Effector memory CD8-positive, alpha-beta T cell (primary cell): ENCODE data around the gene DPPA5.
"Not testable (repeated sequence)": the region's sequence is repeated elsewhere in the genome, so short reads cannot be mapped to it uniquely, and the experiment has no call there.

Source experiments
- ATAC-seq: fragments of 150-1000 bp; cut with Tn5 transposase; replicated peaks from 2 replicates; pipeline ENCODE4 v1.10.0; 2021; ENCODE audit warnings: mild to moderate bottlenecking, moderate library complexity
- DNase-seq, 3 experiments: peaks; one replicate each; pipeline ENCODE4 v3.0.0; 2021
- H3K27ac Mint-ChIP-seq, 2 donors: one replicate each; pipeline ENCODE4 v1.8.0; 2022; ENCODE audit warnings: mild to moderate bottlenecking in 2 of 2, mixed read lengths in 2 of 2, moderate library complexity in 2 of 2
- H3K27me3 Mint-ChIP-seq, 2 donors: one replicate each; pipeline ENCODE4 v1.8.0; 2022; ENCODE audit warnings: mixed read lengths in 2 of 2
- H3K36me3 Mint-ChIP-seq: one replicate; pipeline ENCODE4 v1.8.0; 2022; ENCODE audit warnings: mild to moderate bottlenecking, moderate library complexity, mixed read lengths; ENCODE audit not compliant: insufficient read depth
- H3K4me1 Mint-ChIP-seq, 2 donors: one replicate each; pipeline ENCODE4 v1.8.0; 2022; ENCODE audit warnings: low read depth in 2 of 2, mixed read lengths in 2 of 2
- H3K4me3 Mint-ChIP-seq, 2 donors: one replicate each; pipeline ENCODE4 v1.8.0; 2022; ENCODE audit warnings: mild to moderate bottlenecking in 2 of 2, mixed read lengths in 2 of 2, moderate library complexity in 2 of 2
- H3K9me3 Mint-ChIP-seq, 2 donors: one replicate each; pipeline ENCODE4 v1.8.0; 2022; ENCODE audit warnings: mixed read lengths in 2 of 2

The DPPA5 gene

GRCh38 chr6:73348550-73349204, 5.4 kb downstream of the DPPA5 start:
- Mint-ChIP-seq H3K4me1 (no peaks in the 10 kb centered on the region), H3K36me3 (no peaks in the 10 kb centered on the region), H3K27ac (no peak overlapping the region), H3K27me3 (peaks cover 43% of the 10 kb centered on the region in 2 donors), H3K9me3 (no peaks in the 10 kb centered on the region), H3K4me3 (no peak overlapping the region)
- no peak for ATAC-seq
- no peak for DNase-seq

- H3K4me1 Mint-ChIP-seq, result no peaks in the 10 kb centered on the region
- no peak for DNase-seq
- H3K4me3 Mint-ChIP-seq, result no peak overlapping the region
- peaks cover 10 to 19% of the 10 kb centered on the region in 2 donors for H3K27me3 Mint-ChIP-seq
- H3K27ac Mint-ChIP-seq, result no peak overlapping the region
- ATAC-seq, result no peak
- H3K36me3 Mint-ChIP-seq, result no peaks in the 10 kb centered on the region
- H3K9me3 Mint-ChIP-seq, result no peaks in the 10 kb centered on the region
Observed at GRCh38 chr6:73343164-73343563, 10.9 kb downstream of the DPPA5 start.

GRCh38 chr6:73342174-73342573, 11.9 kb downstream of the DPPA5 start:
- no peak overlapping the region for H3K27ac Mint-ChIP-seq
- ATAC-seq (no peak), DNase-seq (no peak)
- no peaks in the 10 kb centered on the region for H3K36me3 Mint-ChIP-seq
- no peaks in the 10 kb centered on the region for H3K4me1 Mint-ChIP-seq
- H3K9me3 Mint-ChIP-seq, result no peaks in the 10 kb centered on the region
- no peak overlapping the region for H3K4me3 Mint-ChIP-seq
- H3K27me3 Mint-ChIP-seq, result peaks cover 6 to 9% of the 10 kb centered on the region in 2 donors

GRCh38 chr6:73341335-73341734, 12.7 kb downstream of the DPPA5 start:
- DNase-seq (no peak), ATAC-seq (no peak)
- H3K4me3 Mint-ChIP-seq, result no peak overlapping the region
- no peaks in the 10 kb centered on the region for H3K9me3 Mint-ChIP-seq
- no peaks in the 10 kb centered on the region for H3K36me3 Mint-ChIP-seq
- H3K27me3 Mint-ChIP-seq, result peaks cover 0 to under 1% of the 10 kb centered on the region in 2 donors
- H3K27ac Mint-ChIP-seq, result no peak overlapping the region
- no peaks in the 10 kb centered on the region for H3K4me1 Mint-ChIP-seq

GRCh38 chr6:73340048-73340447, 14.0 kb downstream of the DPPA5 start:
- no peak overlapping the region for H3K27ac Mint-ChIP-seq
- no peak overlapping the region for H3K4me3 Mint-ChIP-seq
- no peaks in the 10 kb centered on the region for H3K27me3 Mint-ChIP-seq
- DNase-seq (no peak), ATAC-seq (no peak)
- H3K9me3 Mint-ChIP-seq, result no peaks in the 10 kb centered on the region
- no peaks in the 10 kb centered on the region for H3K4me1 Mint-ChIP-seq
- H3K36me3 Mint-ChIP-seq, result no peaks in the 10 kb centered on the region

- Mint-ChIP-seq H3K27ac (no peak overlapping the region), H3K27me3 (no peaks in the 10 kb centered on the region), H3K36me3 (no peaks in the 10 kb centered on the region), H3K4me3 (no peak overlapping the region), H3K4me1 (no peaks in the 10 kb centered on the region), H3K9me3 (no peaks in the 10 kb centered on the region)
- ATAC-seq, result no peak
- no peak for DNase-seq
Observed at GRCh38 chr6:73339340-73339739, 14.7 kb downstream of the DPPA5 start.

- Mint-ChIP-seq H3K27ac (no peak overlapping the region), H3K4me1 (no peaks in the 10 kb centered on the region), H3K9me3 (no peaks in the 10 kb centered on the region), H3K36me3 (peaks cover 9% of the 10 kb centered on the region), H3K4me3 (no peak overlapping the region), H3K27me3 (peaks cover 20 to 32% of the 10 kb centered on the region in 2 donors)
- ATAC-seq, result no peak
- DNase-seq, result no peak
Observed at GRCh38 chr6:73329201-73329600, 24.9 kb downstream of the DPPA5 start.

GRCh38 chr6:73328790-73329189, 25.3 kb downstream of the DPPA5 start:
- no peak overlapping the region for H3K4me3 Mint-ChIP-seq
- no peaks in the 10 kb centered on the region for H3K9me3 Mint-ChIP-seq
- no peaks in the 10 kb centered on the region for H3K4me1 Mint-ChIP-seq
- DNase-seq, result no peak
- H3K27ac Mint-ChIP-seq, result no peak overlapping the region
- peaks cover 9% of the 10 kb centered on the region for H3K36me3 Mint-ChIP-seq
- peaks cover 20 to 32% of the 10 kb centered on the region in 2 donors for H3K27me3 Mint-ChIP-seq
- ATAC-seq, result no peak

GRCh38 chr6:73325656-73326055, 28.4 kb downstream of the DPPA5 start:
- ATAC-seq (no peak), DNase-seq (no peak)
- H3K9me3 Mint-ChIP-seq, result no peaks in the 10 kb centered on the region
- H3K36me3 Mint-ChIP-seq, result peaks cover 9% of the 10 kb centered on the region
- no peak overlapping the region for H3K27ac Mint-ChIP-seq
- H3K27me3 Mint-ChIP-seq, result peaks cover 20 to 32% of the 10 kb centered on the region in 2 donors
- H3K4me3 Mint-ChIP-seq, result no peak overlapping the region
- no peaks in the 10 kb centered on the region for H3K4me1 Mint-ChIP-seq

- Mint-ChIP-seq H3K4me3 (no peak overlapping the region), H3K27ac (no peak overlapping the region), H3K4me1 (no peaks in the 10 kb centered on the region), H3K27me3 (peaks cover 8 to 23% of the 10 kb centered on the region in 2 donors), H3K9me3 (no peaks in the 10 kb centered on the region), H3K36me3 (peaks cover 4% of the 10 kb centered on the region)
- DNase-seq (no peak), ATAC-seq (no peak)
Observed at GRCh38 chr6:73323323-73323722, 30.8 kb downstream of the DPPA5 start.

- H3K4me3 Mint-ChIP-seq, result no peak overlapping the region
- H3K36me3 Mint-ChIP-seq, result no peaks in the 10 kb centered on the region
Observed at GRCh38 chr6:73314577-73315492, 39.2 kb downstream of the DPPA5 start.

GRCh38 chr6:73310503-73310845, 43.6 kb downstream of the DPPA5 start:
- not testable (repeated sequence) for H3K9me3 Mint-ChIP-seq, DNase-seq, H3K36me3 Mint-ChIP-seq, ATAC-seq
- Mint-ChIP-seq H3K4me3 (peak overlapping the region; percentile 97 to 99), H3K4me1 (peaks cover 13 to 30% of the 10 kb centered on the region in 2 donors), H3K27ac (peak overlapping the region; percentile 97 to 98), H3K27me3 (peaks cover 22 to 37% of the 10 kb centered on the region in 2 donors)

More at GRCh38 chr6:73314577-73315492, 39.2 kb downstream of the DPPA5 start:
- H3K9me3 Mint-ChIP-seq, result peaks cover 0 to 2% of the 10 kb centered on the region in 2 donors
- ATAC-seq, result no peak
- H3K4me1 Mint-ChIP-seq, result peaks cover 7 to 11% of the 10 kb centered on the region in 2 donors
- DNase-seq, result no peak
- H3K27ac Mint-ChIP-seq, result no peak overlapping the region
- H3K27me3 Mint-ChIP-seq, result peaks cover 42 to 72% of the 10 kb centered on the region in 2 donors

GRCh38 chr6:73309785-73310502, 44.1 kb downstream of the DPPA5 start:
- Mint-ChIP-seq H3K27ac (peak overlapping the region; percentile 97 to 98), H3K9me3 (no peaks in the 10 kb centered on the region), H3K4me3 (peak overlapping the region; percentile 97 to 99), H3K36me3 (peaks cover 4% of the 10 kb centered on the region), H3K27me3 (peaks cover 17 to 31% of the 10 kb centered on the region in 2 donors), H3K4me1 (peaks cover 13 to 30% of the 10 kb centered on the region in 2 donors)
- ATAC-seq (peak; percentile 87), DNase-seq (peak; percentile 16 to 35 (median 23))
